ENCODE measurements around the gene CSRP3. TPM values are rescaled to one million over a fixed set of nuclear protein-coding genes. Genes with fewer than 3 reads are reported as not detected.

The CSRP3 gene
- total and polyA plus RNA-seq, 8 donors: 0.19 to 1.1 (median 0.26) TPM; not detected in 5

DNA sequence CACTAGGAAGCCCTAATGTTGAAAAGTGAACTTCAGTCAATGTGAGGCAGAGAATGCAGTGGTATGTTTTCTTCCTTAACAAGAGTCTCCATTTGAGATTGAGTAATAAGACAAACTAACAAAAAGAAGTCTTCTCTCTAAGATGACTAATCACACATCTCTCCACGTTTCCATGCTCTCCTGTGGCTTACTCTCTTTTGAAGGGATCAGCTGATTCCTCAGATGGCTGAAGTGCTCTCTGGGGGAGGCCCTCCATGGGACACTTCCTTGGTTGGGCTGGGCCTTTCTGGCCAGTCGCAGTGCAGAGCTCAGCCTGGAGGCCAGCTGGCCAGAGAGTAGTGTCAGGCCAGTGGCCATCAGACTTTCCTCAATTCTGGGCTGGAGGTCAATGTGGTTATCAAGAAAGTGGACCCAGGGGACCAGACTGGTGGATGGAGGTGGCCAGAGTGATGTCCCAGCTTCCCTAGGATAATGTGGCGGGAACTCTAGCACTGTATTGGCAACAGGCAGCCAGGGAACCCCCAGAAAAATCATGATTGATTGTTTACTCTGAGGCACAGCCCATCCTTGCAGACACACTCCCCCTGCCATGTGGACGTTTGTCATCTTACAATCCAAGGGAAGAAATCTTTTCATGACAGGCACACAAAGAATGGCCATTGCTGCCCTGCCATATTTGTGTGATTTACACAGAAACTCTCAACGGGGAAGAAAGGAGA, 14.5 kb downstream of the CSRP3 start:
- TF ChIP-seq, protein P1, sequence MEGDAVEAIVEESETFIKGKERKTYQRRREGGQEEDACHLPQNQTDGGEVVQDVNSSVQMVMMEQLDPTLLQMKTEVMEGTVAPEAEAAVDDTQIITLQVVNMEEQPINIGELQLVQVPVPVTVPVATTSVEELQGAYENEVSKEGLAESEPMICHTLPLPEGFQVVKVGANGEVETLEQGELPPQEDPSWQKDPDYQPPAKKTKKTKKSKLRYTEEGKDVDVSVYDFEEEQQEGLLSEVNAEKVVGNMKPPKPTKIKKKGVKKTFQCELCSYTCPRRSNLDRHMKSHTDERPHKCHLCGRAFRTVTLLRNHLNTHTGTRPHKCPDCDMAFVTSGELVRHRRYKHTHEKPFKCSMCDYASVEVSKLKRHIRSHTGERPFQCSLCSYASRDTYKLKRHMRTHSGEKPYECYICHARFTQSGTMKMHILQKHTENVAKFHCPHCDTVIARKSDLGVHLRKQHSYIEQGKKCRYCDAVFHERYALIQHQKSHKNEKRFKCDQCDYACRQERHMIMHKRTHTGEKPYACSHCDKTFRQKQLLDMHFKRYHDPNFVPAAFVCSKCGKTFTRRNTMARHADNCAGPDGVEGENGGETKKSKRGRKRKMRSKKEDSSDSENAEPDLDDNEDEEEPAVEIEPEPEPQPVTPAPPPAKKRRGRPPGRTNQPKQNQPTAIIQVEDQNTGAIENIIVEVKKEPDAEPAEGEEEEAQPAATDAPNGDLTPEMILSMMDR (IDR thresholded peaks at IDR 0.05): no peak
- FAIRE-seq: no peak
- intact Hi-C loops (cut with DNase I): no loop called here
- no peaks in the 10 kb centered on the region for H3K4me1 ChIP-seq
- H3K4me3 ChIP-seq: no peak overlapping the region
- no peak for DNase-seq
- no peak for ATAC-seq
- no peaks in the 10 kb centered on the region for H3K27me3 ChIP-seq
- no peaks in the 10 kb centered on the region for H3K36me3 ChIP-seq
- no peaks in the 10 kb centered on the region for H3K9me3 ChIP-seq
- WGBS, 2 donors: 65 to 75% methylated on average over 5 of the region's 5 CpGs
- H3K27ac ChIP-seq: no peak overlapping the region

DNA sequence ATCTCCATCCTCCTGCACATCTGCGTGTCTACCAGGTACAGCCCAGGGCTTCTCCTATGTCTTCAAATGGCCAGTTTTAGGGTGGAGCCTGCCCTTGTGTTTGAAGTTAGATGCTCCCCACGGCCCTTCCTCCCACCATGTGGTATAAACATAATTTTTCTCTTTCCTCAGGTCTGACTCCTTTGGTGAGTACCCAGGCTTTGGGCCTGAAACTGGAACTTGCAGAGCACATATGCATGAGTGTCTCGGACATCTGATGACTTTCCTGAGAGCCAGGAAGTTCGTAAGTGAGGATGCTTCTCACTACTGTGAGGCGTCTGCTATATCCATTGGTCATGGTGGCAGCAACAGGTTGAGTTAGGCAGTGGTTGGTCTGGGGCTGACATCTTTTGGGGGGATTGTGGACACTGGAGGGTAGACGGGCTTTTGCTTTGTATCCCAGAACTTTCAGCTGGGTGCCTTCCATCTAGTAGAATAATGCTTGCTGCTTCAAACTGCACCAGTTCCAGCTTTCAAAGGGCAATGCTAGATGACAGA, 16.2 kb downstream of the CSRP3 start:
- DNase-seq: no peak
- H3K36me3 ChIP-seq: no peaks in the 10 kb centered on the region
- no peaks in the 10 kb centered on the region for H3K4me1 ChIP-seq
- H3K27ac ChIP-seq: no peak overlapping the region
- no peak overlapping the region for H3K4me3 ChIP-seq
- no peaks in the 10 kb centered on the region for H3K27me3 ChIP-seq
- FAIRE-seq: no peak
- intact Hi-C loops (cut with DNase I): no loop called here
- 61 to 63% methylated on average over 6 of the region's 6 CpGs for WGBS, 2 donors
- no peak for ATAC-seq
- TF ChIP-seq, protein P1 (IDR thresholded peaks at IDR 0.05): no peak
- H3K9me3 ChIP-seq: no peaks in the 10 kb centered on the region

DNA sequence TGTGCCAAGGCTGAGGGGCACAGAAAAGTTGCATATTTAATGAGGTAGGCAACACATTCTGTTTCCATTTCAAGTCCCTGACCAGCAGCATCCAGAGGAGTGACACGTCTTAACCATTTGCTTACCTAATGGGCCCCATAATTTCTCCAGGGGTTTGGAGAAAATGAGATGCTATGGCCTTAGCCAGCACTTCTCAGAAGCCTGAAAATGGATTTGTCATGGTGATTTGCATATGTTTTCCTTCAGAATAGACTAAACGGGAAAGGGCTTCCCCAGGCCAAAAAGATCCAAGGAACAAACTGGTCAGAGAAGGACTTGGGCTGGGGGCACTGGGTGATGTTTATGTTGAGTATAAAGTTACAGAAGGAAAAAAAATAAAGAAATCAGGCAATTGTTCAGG, 16.7 kb downstream of the CSRP3 start:
- DNase-seq (no peak), FAIRE-seq (no peak), ATAC-seq (no peak)
- H3K9me3 ChIP-seq: no peaks in the 10 kb centered on the region
- no peaks in the 10 kb centered on the region for H3K27me3 ChIP-seq
- 69 to 72% methylated on average over 2 of the region's 2 CpGs for WGBS, 2 donors
- intact Hi-C loops (cut with DNase I): no loop called here
- no peaks in the 10 kb centered on the region for H3K36me3 ChIP-seq
- H3K4me3 ChIP-seq: no peak overlapping the region
- TF ChIP-seq, protein P1 (IDR thresholded peaks at IDR 0.05): no peak
- H3K27ac ChIP-seq: no peak overlapping the region
- no peaks in the 10 kb centered on the region for H3K4me1 ChIP-seq

DNA sequence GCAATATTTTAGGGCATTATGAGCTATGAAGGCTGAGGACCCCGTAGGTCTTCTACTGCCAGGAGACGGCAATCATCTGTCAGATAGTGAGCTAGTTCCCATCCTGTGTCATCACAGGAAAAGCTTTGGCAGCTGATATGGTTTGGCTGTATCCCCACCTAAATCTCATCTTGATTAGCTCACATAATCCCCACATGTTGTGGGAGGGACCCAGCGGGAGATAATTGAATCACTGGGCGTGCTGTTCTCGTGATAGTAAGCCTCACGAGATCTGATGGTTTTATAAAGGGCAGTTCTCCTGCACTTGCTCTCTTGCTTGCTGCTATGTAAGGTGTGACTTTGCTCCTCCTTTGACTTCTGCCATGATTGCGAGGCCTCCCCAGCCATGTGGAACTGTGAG, 18.1 kb downstream of the CSRP3 start:
- 92 to 93% methylated on average over 7 of the region's 7 CpGs for WGBS, 2 donors
- Histone ChIP-seq H3K27me3 (no peaks in the 10 kb centered on the region), H3K9me3 (no peaks in the 10 kb centered on the region), H3K4me3 (no peak overlapping the region), H3K36me3 (no peaks in the 10 kb centered on the region), H3K27ac (no peak overlapping the region), H3K4me1 (no peaks in the 10 kb centered on the region)
- TF ChIP-seq, protein P1 (IDR thresholded peaks at IDR 0.05): no peak
- no peak for ATAC-seq
- FAIRE-seq: no peak
- no peak for DNase-seq
- intact Hi-C loops (cut with DNase I): no loop called here

Data from pancreas (tissue), 10 donors.